BE2C (cell line): ENCODE results near the gene UROS.

Experiments used
- DNase-seq: peaks from one replicate; pipeline ENCODE4 v3.0.0-alpha.2; 2020
- H3K27me3 ChIP-seq: fragments of 250-450 bp; sonication (Bioruptor Pico); 2 replicates; pipeline ENCODE4 v1.5.1; 2020; ENCODE audit warnings: mild to moderate bottlenecking
- H3K36me3 ChIP-seq: fragments of 250-450 bp; sonication (Bioruptor Pico); 2 replicates; pipeline ENCODE4 v1.5.1; 2020; ENCODE audit warnings: mild to moderate bottlenecking
- H3K4me1 ChIP-seq: fragments of 250-450 bp; sonication (Bioruptor Pico); 2 replicates; pipeline ENCODE4 v1.5.1; 2020
- H3K4me3 ChIP-seq: 2 replicates; pipeline ENCODE4 v1.5.1; 2011; ENCODE audit warnings: low read depth, low read length
- H3K9me3 ChIP-seq: fragments of 250-450 bp; sonication (Bioruptor Pico); 2 replicates; pipeline ENCODE4 v1.5.1; 2020
- TF ChIP-seq, protein P1 (sequence below): IDR thresholded peaks from 2 replicates; pipeline ENCODE4 v1.5.1; 2012; ENCODE audit warnings: mild to moderate bottlenecking, low read depth, low read length

Gene UROS

DNA sequence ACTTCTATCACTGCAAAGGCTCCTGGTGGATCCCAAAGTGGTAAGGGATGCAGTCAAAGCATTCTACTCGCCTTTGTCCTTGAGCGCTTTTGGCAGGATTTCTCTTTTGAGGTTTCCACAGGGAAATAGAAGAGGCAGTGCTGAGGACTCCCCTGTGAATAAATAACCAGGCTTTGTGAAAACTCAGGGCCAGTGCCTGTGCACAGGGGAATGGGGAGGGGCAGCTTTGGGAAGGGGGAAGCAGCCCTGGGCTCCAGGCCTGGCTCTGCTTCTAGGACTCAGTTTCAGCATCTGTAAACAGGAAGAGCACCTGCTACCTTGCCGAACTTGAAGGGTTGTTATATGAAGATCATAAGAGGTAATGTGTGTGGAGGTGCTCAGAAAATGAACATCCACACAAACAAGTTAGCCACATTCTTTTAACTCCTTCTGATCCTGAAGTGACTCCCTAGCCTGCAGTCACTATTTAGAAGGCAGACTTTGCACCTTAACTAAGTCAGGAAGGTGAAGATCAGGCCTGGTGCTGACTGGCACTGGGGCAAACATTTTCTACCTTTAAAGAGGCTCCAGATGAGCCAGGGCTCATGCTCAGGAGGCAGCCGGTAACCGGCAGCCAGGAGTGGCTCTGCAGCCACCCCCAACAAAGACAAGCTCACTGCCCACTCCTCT lies 24.9 kb downstream of the UROS start:
- no peaks in the 10 kb centered on the region for H3K9me3 ChIP-seq
- H3K36me3 ChIP-seq: no peaks in the 10 kb centered on the region
- no peaks in the 10 kb centered on the region for H3K27me3 ChIP-seq
- H3K4me1 ChIP-seq: no peaks in the 10 kb centered on the region
- no peak overlapping the region for H3K4me3 ChIP-seq
- no peak for DNase-seq
- TF ChIP-seq, protein P1, sequence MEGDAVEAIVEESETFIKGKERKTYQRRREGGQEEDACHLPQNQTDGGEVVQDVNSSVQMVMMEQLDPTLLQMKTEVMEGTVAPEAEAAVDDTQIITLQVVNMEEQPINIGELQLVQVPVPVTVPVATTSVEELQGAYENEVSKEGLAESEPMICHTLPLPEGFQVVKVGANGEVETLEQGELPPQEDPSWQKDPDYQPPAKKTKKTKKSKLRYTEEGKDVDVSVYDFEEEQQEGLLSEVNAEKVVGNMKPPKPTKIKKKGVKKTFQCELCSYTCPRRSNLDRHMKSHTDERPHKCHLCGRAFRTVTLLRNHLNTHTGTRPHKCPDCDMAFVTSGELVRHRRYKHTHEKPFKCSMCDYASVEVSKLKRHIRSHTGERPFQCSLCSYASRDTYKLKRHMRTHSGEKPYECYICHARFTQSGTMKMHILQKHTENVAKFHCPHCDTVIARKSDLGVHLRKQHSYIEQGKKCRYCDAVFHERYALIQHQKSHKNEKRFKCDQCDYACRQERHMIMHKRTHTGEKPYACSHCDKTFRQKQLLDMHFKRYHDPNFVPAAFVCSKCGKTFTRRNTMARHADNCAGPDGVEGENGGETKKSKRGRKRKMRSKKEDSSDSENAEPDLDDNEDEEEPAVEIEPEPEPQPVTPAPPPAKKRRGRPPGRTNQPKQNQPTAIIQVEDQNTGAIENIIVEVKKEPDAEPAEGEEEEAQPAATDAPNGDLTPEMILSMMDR: no peak

DNA sequence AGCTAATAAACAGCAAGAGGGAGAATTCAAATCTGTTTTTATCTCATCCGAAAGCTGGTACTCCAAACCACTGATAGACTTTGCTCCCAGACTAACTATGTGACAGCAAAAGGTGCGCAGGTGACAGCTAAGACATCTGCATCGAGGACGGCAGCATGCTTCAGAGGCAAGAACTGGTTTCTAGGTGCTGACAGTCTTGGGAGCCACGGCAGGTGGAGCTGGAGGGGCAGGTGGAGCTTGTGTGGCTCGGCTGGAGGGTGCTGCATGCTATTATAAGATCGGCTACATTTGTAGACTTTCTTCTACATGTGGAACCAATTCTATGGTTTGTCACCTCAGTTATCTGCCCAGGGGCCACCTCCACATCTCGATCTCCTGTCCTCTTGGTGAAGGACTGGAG lies 25.6 kb downstream of the UROS start:
- Histone ChIP-seq H3K27me3 (no peaks in the 10 kb centered on the region), H3K4me1 (no peaks in the 10 kb centered on the region), H3K4me3 (no peak overlapping the region), H3K36me3 (peaks cover 2% of the 10 kb centered on the region; the same call in 1 of the 2 replicates), H3K9me3 (no peaks in the 10 kb centered on the region)
- TF ChIP-seq, protein P1: no peak
- no peak for DNase-seq

GRCh38 chr10:125795637-125796190 lies 27.3 kb downstream of the UROS start:
- H3K36me3 ChIP-seq: peaks cover 6% of the 10 kb centered on the region; the same call in 1 of the 2 replicates
- no peaks in the 10 kb centered on the region for H3K27me3 ChIP-seq
- TF ChIP-seq, protein P1: no peak
- DNase-seq: no peak
- H3K4me3 ChIP-seq: no peak overlapping the region
- no peaks in the 10 kb centered on the region for H3K4me1 ChIP-seq
- no peaks in the 10 kb centered on the region for H3K9me3 ChIP-seq

DNA sequence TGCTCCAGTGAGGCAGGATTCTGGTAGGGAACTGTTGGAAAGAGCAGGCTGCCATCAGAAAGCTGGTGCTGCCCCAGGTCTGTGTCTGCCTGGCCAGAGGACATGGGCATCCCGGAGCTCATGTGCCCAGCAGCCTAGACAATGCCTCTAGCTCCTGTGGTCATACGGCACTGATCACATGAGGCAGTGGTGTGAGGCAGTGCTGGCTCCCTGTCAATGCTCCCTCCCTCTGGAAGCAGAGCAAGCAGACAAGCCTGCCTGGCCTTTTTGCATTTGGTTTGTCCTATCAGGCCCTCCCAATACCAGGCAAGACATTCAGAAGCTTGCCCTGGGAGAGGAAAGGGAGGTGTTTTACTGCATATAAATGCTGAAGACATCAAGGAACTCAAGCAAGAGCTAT lies 27.9 kb downstream of the UROS start:
- H3K36me3 ChIP-seq: peaks cover 6% of the 10 kb centered on the region; the same call in 1 of the 2 replicates
- DNase-seq: no peak
- H3K4me3 ChIP-seq: no peak overlapping the region
- H3K27me3 ChIP-seq: no peaks in the 10 kb centered on the region
- H3K9me3 ChIP-seq: no peaks in the 10 kb centered on the region
- no peaks in the 10 kb centered on the region for H3K4me1 ChIP-seq
- TF ChIP-seq, protein P1: no peak

- no peaks in the 10 kb centered on the region for H3K27me3 ChIP-seq
- H3K4me1 ChIP-seq: no peaks in the 10 kb centered on the region
- no peaks in the 10 kb centered on the region for H3K9me3 ChIP-seq
- TF ChIP-seq, protein P1: no peak
- H3K36me3 ChIP-seq: peaks cover 6% of the 10 kb centered on the region; the same call in 1 of the 2 replicates
- H3K4me3 ChIP-seq: no peak overlapping the region
- DNase-seq: no peak
These were observed 30.4 kb downstream of the UROS start for GRCh38 chr10:125792342-125793300.
